Measurements from ENCODE around the gene KMT2A.
A peak's percentile ranks its signal among the peaks of the same experiment; 100 is the strongest.
"Not testable (repeated sequence)": the region's sequence is repeated elsewhere in the genome, so short reads cannot be mapped to it uniquely, and the experiment has no call there.

Gene KMT2A

DNA sequence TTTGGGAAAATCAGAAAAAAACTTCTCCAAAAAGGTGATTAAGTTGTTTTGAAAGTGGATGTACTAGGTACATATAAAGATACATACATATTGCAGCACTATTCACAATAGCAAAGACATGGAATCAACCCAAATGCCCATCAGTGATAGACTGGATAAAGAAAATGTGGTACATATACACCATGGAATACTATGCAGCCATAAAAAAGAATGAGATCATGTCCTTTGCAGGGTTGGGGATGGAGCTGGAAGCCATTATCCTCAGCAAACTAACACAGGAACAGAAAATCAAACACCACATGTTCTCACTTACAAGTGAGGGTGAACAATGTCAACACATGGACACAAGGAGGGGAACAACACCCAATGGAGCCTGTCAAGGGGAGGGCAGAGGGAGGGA lies 19.4 kb upstream of the KMT2A start:
- not testable (repeated sequence) for H3K27me3 Mint-ChIP-seq; H3K9me3 Mint-ChIP-seq (ENCODE audit: low read depth); H3K27ac Mint-ChIP-seq; H3K36me3 Mint-ChIP-seq; H3K4me1 Mint-ChIP-seq (ENCODE audit: low read depth); H3K4me3 Mint-ChIP-seq

DNA sequence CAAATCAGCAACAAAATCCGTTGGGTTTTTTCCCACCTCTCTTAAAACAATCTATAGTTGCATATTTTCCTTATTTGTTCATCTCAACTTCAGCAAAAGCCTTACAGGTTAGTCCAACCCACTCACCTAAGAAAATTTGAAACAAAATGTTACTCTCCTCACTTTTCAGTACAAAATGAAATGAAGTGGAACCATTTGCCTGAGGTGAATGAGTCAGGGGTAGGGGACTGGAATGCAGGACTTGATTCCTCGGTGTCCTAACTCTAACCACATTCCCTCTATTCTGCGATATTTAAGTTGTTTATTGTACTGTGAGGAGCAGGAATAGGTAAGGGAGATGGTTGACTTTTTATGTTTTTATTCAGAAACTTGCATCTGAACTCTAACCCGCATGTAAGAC lies 18.5 kb upstream of the KMT2A start:
- no peak overlapping the region for H3K4me3 Mint-ChIP-seq
- no peaks in the 10 kb centered on the region for H3K9me3 Mint-ChIP-seq (ENCODE audit: low read depth)
- H3K27ac Mint-ChIP-seq: no peak overlapping the region
- no peaks in the 10 kb centered on the region for H3K27me3 Mint-ChIP-seq
- no peaks in the 10 kb centered on the region for H3K36me3 Mint-ChIP-seq
- H3K4me1 Mint-ChIP-seq (ENCODE audit: low read depth): no peaks in the 10 kb centered on the region

DNA sequence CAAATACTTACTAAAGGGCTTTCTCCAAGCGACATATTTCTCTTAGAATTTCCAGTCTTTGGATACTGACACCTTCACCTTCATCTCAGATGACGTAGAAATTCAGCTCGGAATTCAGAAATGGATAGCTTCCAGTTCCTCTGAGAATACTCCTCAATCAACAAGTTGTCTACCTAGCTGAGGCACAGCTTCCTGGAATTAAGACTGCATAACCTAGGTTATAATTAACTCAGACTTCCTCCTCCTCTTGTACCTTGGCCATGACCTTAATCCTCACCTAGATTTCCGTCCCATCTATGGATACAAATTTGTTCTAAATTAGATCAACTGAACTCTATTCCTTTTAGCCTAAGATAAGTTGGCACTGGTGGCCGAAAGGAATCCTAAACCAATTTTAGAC lies 17.5 kb upstream of the KMT2A start:
- H3K4me1 Mint-ChIP-seq (ENCODE audit: low read depth): no peaks in the 10 kb centered on the region
- H3K36me3 Mint-ChIP-seq: no peaks in the 10 kb centered on the region
- H3K27ac Mint-ChIP-seq: no peak overlapping the region
- H3K4me3 Mint-ChIP-seq: no peak overlapping the region
- no peaks in the 10 kb centered on the region for H3K27me3 Mint-ChIP-seq
- H3K9me3 Mint-ChIP-seq (ENCODE audit: low read depth): no peaks in the 10 kb centered on the region

DNA sequence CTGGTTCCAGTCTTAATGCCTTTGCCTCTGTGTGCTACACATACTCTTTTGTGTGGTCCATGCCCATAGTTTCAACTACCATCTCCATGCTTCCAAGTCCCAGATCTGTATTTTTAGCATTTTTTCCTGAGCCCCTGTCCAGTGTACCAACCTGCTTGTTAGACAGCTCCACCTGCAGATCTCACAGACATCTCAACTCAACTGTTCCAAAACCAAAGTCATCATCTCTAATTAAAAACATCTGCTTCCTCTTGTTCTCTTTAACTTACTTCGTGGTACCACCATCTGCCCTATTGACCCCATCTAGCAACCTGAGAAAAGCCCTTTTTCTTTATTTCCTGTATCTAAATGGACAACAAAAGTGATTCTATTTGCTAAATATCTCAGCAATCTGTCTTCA lies 8.6 kb upstream of the KMT2A start:
- no peak overlapping the region for H3K4me3 Mint-ChIP-seq
- H3K4me1 Mint-ChIP-seq (ENCODE audit: low read depth): no peaks in the 10 kb centered on the region
- no peaks in the 10 kb centered on the region for H3K9me3 Mint-ChIP-seq (ENCODE audit: low read depth)
- no peaks in the 10 kb centered on the region for H3K36me3 Mint-ChIP-seq
- H3K27me3 Mint-ChIP-seq: no peaks in the 10 kb centered on the region
- H3K27ac Mint-ChIP-seq: no peak overlapping the region

DNA sequence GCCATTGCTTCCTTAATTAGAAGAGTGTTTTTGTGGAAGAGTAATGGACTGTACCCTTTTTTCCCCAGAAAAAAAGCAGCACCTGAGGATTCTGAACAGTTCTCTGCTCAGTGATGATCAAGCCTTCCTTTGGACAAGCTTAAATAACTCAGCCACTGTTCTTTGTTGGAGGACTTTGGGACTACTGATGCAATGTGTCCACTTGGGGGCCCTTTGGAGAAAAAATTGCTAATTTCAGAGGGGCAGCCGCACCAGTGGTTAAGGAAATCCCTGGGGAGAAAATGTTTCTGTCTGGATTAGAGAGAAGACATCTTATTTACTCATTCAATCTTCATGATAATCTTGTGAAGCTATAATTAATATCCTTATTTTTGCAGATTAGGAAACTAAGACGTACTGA lies 5.3 kb upstream of the KMT2A start:
- H3K4me3 Mint-ChIP-seq: no peak overlapping the region
- no peak overlapping the region for H3K27ac Mint-ChIP-seq
- no peaks in the 10 kb centered on the region for H3K9me3 Mint-ChIP-seq (ENCODE audit: low read depth)
- no peaks in the 10 kb centered on the region for H3K36me3 Mint-ChIP-seq
- peaks cover 14% of the 10 kb centered on the region for H3K4me1 Mint-ChIP-seq (ENCODE audit: low read depth)
- H3K27me3 Mint-ChIP-seq: no peaks in the 10 kb centered on the region

DNA sequence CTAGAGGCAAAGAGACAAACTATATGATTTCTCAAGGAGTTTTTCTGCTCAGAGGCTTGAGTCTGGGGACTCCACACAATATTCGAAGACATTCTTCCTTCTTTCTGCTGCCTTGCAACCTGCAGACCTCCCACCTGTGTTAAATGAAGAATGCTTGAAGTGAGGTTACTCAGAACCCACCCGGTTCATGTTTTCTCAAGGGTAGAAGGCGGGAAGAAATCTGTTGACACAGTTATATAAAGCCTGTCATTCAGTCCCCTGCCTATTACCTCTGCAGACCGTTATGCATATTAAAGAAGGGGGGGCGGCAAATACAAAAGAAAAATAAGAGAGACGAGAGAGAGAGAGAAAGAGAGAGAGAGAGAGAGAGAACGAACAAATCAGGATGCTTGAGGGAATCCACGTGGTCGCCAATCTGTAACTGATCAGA lies 2.2 kb upstream of the KMT2A start:
- Mint-ChIP-seq H3K4me1 (ENCODE audit: low read depth) (peaks cover 18% of the 10 kb centered on the region), H3K9me3 (ENCODE audit: low read depth) (no peaks in the 10 kb centered on the region), H3K36me3 (no peaks in the 10 kb centered on the region), H3K27ac (peak overlapping the region; percentile 90), H3K27me3 (no peaks in the 10 kb centered on the region), H3K4me3 (peak overlapping the region; percentile 90)

DNA sequence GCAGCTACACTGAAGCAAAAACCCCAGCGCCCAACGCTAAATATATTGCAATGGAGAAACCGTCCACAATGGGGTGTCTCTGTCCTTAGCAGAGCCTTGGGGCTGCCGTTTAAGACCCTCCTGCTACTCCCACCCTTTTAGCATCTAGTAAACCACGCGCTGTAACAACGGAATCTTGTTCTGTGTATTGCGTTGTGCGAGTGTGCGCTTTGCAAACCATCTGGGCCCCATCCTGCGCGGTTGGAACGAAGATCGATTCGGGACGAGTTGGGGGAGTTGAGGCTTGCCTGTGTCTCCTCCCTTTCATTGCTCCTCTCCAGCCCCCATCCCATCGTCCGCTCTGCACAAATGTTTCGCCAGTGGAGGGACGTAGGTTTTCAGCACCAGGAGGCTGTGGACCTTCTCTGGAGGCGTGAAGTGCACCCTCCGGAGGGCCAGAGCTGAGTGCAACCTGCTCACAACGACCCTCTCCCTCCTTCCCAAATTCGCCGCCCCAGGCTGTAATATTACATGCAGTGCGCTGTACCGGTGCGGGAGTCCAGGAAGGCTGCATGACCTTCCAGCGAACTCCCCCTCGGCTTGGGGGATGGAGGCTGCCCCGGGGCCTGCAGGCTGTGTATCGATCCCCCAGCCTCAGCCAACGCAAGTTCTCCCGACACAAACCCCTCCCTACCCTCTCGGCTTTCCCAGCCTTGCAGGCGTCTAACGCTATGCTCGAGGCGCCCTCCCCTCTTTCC lies 1.6 kb upstream of the KMT2A start:
- no peaks in the 10 kb centered on the region for H3K36me3 Mint-ChIP-seq
- no peaks in the 10 kb centered on the region for H3K9me3 Mint-ChIP-seq (ENCODE audit: low read depth)
- peak overlapping the region; percentile 90 for H3K4me3 Mint-ChIP-seq
- peak overlapping the region; percentile 90 for H3K27ac Mint-ChIP-seq
- no peaks in the 10 kb centered on the region for H3K27me3 Mint-ChIP-seq
- H3K4me1 Mint-ChIP-seq (ENCODE audit: low read depth): peaks cover 24% of the 10 kb centered on the region

DNA sequence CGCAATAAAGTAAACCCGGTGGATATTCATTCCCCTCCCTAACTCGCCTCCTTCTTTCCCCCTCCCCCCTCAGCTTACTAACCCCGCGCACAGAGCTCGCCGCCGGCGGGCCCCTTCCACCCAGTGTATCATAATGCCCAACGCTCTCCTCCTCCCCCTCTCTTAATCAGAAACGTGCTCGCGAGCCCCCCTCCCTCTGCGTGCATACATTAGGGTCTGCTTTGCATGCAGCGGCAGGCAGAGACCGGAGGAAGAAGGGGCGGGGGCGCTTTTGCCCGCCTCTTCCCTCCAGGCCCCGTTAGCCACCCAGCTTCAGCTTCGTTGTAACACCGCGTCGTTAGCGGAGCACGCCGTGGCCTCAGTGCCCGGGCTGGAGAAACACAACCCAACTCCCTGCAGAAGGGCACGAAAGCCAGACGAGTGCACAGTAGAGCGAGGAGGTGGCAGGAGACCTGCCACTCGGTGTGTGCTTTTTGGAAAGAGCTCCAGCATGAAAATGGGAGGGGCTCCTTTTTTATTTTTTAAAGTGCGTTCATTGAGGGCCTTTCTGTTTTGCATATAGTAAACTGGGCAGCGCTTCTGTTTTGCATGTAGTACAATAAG lies 901 bp upstream of the KMT2A start:
- peak overlapping the region; percentile 90 for H3K4me3 Mint-ChIP-seq
- peaks cover 30% of the 10 kb centered on the region for H3K4me1 Mint-ChIP-seq (ENCODE audit: low read depth)
- no peaks in the 10 kb centered on the region for H3K36me3 Mint-ChIP-seq
- H3K27me3 Mint-ChIP-seq: no peaks in the 10 kb centered on the region
- peak overlapping the region; percentile 90 for H3K27ac Mint-ChIP-seq
- H3K9me3 Mint-ChIP-seq (ENCODE audit: low read depth): no peaks in the 10 kb centered on the region

DNA sequence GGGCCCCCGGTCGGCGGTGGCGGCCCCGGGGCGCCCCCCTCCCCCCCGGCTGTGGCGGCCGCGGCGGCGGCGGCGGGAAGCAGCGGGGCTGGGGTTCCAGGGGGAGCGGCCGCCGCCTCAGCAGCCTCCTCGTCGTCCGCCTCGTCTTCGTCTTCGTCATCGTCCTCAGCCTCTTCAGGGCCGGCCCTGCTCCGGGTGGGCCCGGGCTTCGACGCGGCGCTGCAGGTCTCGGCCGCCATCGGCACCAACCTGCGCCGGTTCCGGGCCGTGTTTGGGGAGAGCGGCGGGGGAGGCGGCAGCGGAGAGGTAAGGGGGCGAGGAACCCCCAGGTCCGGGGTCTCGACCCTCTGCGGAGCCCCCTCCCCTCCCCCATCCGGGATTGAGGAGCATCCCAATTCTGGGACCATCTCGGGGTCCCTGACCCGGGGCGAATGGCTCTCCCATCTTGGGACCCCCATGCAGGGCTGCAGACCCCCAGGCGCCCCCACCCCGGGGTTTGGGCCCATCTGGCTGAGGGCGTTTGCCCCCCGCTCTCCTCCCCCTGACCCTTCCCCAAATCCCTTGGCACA lies 431 bp downstream of the KMT2A start:
- Mint-ChIP-seq H3K4me1 (ENCODE audit: low read depth) (peaks cover 44% of the 10 kb centered on the region), H3K27me3 (no peaks in the 10 kb centered on the region)

DNA sequence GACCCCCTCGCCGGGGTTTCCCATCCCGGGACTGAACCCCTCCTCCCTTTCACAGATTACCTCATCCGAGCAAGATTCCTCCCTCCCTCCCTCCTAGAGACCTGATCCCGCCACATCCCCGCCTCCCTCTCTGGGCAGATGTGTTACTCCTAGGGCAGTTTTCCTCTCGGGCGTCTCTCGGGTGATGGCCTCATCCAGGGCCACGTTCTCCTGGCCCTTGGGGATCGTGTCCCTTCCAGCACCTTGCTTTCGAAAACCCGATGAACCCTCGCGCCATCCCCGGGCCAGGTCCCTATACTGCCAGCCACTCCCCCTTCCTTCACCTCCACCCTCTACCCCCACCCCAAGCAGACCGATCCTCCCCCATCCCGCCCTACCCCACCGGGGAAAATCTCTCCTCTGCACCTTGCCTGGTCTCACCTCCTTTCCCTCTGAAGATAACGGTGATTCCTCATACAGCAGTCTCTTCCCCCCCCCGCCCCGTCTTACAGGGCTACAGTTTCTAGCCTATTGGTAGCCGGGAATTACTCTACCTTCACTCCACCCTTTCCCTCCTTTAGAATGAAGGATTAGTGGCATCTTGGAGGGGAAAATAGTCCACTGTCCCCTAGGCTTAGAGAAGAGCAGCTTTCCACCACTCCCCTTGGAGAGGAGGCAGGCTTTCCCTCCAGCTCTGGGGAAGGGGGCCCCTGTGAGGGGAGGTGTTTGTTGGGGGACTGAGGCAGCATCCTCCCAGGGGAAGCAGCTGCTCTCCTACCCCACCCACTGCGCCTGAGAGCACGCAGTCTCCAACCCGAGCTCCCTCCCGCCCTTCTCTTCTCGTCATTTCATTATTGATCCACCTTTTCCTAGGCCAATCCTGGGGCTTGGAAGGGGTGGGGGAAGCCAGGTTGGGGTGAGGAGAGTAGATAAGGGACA lies 1.2 kb downstream of the KMT2A start:
- H3K36me3 Mint-ChIP-seq: no peaks in the 10 kb centered on the region
- H3K4me1 Mint-ChIP-seq (ENCODE audit: low read depth): peaks cover 51% of the 10 kb centered on the region
- H3K4me3 Mint-ChIP-seq: peak overlapping the region; percentile 94
- no peaks in the 10 kb centered on the region for H3K9me3 Mint-ChIP-seq (ENCODE audit: low read depth)
- H3K27ac Mint-ChIP-seq: peak overlapping the region; percentile 95
- no peaks in the 10 kb centered on the region for H3K27me3 Mint-ChIP-seq

More for the DNA sequence above, 431 bp downstream of the KMT2A start:
- no peaks in the 10 kb centered on the region for H3K36me3 Mint-ChIP-seq
- H3K9me3 Mint-ChIP-seq (ENCODE audit: low read depth): no peaks in the 10 kb centered on the region
- peak overlapping the region; percentile 95 for H3K27ac Mint-ChIP-seq
- H3K4me3 Mint-ChIP-seq: peak overlapping the region; percentile 94

DNA sequence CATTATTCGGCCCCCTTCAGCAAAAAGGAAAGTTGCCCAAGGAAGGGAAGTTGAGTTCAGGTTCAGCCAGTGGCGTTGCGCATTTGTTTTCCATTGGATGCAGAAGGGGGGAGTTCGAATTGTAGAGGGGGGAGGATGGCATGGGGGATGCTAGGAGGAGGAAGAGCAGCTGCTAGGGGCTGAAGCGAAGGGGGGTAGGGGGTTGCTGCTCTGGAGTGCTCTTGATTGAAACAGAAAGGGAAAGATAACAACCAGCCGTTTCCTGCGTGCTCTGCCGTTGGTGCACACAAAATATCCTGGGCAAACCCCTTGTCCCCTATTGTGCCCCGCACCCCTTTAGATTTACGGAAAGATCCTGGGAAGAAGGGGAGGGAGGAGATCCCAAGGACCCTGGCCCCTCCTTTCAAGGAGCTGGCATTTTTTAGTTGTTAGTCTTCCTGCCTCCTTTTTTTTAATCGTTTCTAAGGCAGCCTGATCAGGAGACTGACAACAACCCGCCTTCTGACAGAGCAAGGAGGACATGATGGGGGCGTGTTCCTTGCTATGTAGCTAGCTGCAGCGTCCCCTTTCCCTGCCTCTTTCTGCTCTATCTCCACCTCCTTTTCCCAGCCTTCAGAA lies 2.1 kb downstream of the KMT2A start:
- Mint-ChIP-seq H3K27me3 (no peaks in the 10 kb centered on the region), H3K27ac (peak overlapping the region; percentile 95)

DNA sequence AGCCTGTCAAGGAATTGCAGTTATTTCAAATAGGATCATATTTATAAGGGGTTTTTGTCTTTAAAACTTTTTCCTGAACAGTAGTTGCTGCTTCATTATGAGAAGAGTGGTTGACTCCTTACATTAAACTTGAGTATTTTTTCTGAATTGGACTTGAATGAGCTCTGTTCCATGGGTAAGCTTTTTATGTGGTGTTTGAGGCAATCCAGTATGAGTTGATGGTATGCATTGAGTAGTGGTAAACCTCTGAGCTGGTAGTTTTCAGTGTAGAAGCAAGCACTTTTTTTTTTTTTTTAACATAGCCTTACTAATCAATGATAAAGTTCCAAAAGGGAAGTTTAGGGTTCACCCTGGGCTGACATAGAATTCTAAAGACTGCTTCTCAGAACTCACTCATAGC lies 3.4 kb downstream of the KMT2A start:
- Mint-ChIP-seq H3K4me1 (ENCODE audit: low read depth) (peaks cover 64% of the 10 kb centered on the region), H3K36me3 (no peaks in the 10 kb centered on the region), H3K27me3 (no peaks in the 10 kb centered on the region), H3K4me3 (peak overlapping the region; percentile 94), H3K9me3 (ENCODE audit: low read depth) (no peaks in the 10 kb centered on the region), H3K27ac (peak overlapping the region; percentile 95)

More for the DNA sequence above, 2.1 kb downstream of the KMT2A start:
- no peaks in the 10 kb centered on the region for H3K9me3 Mint-ChIP-seq (ENCODE audit: low read depth)
- H3K4me3 Mint-ChIP-seq: peak overlapping the region; percentile 94
- no peaks in the 10 kb centered on the region for H3K36me3 Mint-ChIP-seq
- peaks cover 61% of the 10 kb centered on the region for H3K4me1 Mint-ChIP-seq (ENCODE audit: low read depth)

DNA sequence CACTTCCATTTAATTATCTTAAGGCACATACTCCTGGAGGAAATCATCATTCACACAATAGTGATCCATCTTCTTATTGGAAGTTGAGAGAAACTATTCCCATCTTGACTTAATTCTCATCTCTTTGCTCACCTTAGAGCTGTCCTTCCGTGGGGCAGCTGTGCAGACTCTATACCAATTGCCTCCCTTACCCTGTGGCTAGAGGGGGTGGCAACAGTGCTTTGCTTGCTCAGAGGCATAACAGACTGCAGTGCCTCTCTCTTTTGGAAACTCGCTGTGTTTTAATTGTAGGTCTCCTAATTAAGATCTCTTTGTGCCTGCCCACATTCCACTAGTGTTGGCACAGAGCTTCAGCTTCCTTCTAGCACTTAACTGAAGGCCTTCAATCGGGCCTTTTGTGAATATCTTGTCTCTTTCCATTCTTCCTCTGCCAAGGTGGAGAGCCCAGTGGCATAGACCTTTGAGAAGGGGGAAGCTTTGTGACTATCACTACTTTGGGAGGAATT lies 5.5 kb downstream of the KMT2A start:
- Mint-ChIP-seq H3K36me3 (no peaks in the 10 kb centered on the region), H3K9me3 (ENCODE audit: low read depth) (no peaks in the 10 kb centered on the region), H3K27me3 (no peaks in the 10 kb centered on the region), H3K4me3 (peak overlapping the region; percentile 49), H3K4me1 (ENCODE audit: low read depth) (peaks cover 79% of the 10 kb centered on the region), H3K27ac (peak overlapping the region; percentile 84)

DNA sequence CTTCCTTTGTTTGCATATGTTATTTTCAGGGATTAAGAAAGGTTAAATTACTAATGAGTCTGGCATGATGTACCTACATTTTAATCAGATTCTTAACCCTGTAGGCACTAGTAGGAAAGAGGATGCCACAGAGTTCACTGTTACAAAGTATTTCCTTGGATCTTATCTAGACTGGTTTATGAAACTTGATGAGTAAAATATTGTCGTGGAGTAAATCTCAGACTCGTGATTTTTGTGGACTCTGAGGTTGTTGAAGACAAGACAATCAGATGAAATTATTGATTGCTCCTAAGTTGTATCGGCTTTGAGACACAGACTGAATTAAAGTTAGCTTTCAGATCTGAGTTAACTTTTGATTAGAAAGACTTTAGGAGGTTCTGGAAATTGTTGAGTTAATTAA lies 6.0 kb downstream of the KMT2A start:
- H3K9me3 Mint-ChIP-seq (ENCODE audit: low read depth): no peaks in the 10 kb centered on the region
- H3K4me3 Mint-ChIP-seq: peak overlapping the region; percentile 49
- peaks cover 83% of the 10 kb centered on the region for H3K4me1 Mint-ChIP-seq (ENCODE audit: low read depth)
- peak overlapping the region; percentile 84 for H3K27ac Mint-ChIP-seq
- no peaks in the 10 kb centered on the region for H3K36me3 Mint-ChIP-seq
- H3K27me3 Mint-ChIP-seq: no peaks in the 10 kb centered on the region
